BJ (cell line): Measurements from ENCODE around the gene SPOPL. TPM values are rescaled to one million over a fixed set of nuclear protein-coding genes. Genes with fewer than 3 reads are reported as not detected.

Experiments used
- CTCF ChIA-PET: fragments of 350-600 bp; formaldehyde crosslinking; extraction: SDS; loops from one replicate; lab custom pipeline; 2021; ENCODE audit warnings: antibody characterized with exemption, inconsistent platforms; lab: Yijun Ruan, JAX
- POLR2A ChIA-PET: fragments of 300-600 bp; sonication (Branson Sonifier 250); formaldehyde crosslinking; extraction: SDS; loops from one replicate; lab custom pipeline; 2021; ENCODE audit warnings: antibody characterized with exemption; lab: Charles Lee
- DNase-seq: peaks from one replicate; pipeline ENCODE4 v3.0.0-alpha.2; 2011; ENCODE audit warnings: low read depth
- H3K27me3 ChIP-seq: 2 replicates; pipeline ENCODE4 v1.6.0; 2011; ENCODE audit warnings: low read length; ENCODE audit not compliant: control insufficient read depth, insufficient read depth
- H3K36me3 ChIP-seq: 2 replicates; pipeline ENCODE4 v1.5.1; 2011; ENCODE audit warnings: low read length; ENCODE audit not compliant: control insufficient read depth, insufficient read depth
- H3K4me3 ChIP-seq: 2 replicates; pipeline ENCODE4 v1.5.1; 2011; ENCODE audit warnings: low read depth, mild to moderate bottlenecking, control low read depth, low read length
- CTCF ChIP-seq: IDR thresholded peaks from 2 replicates; pipeline ENCODE4 v1.5.1; 2011; ENCODE audit warnings: low read depth, mild to moderate bottlenecking, control low read depth, inconsistent platforms, low read length, moderate library complexity; ENCODE audit not compliant: insufficient read depth
- polyA plus RNA-seq: library from polyadenylated mRNA; depleted of rRNA; stranded (reverse); fragments of >200 nt; gene quantifications from 2 replicates; pipeline ENCODE4 v1.2.3, GENCODE V29; 2011

SPOPL gene
- polyA plus RNA-seq, 1 experiment, result 5.8 TPM

GRCh38 chr2:138610201-138610953, 108.8 kb downstream of the SPOPL start:
- ChIA-PET POLR2A (no interaction called here), CTCF (no interaction called here)
- no peak for DNase-seq
- Histone ChIP-seq H3K36me3 (no peaks in the 10 kb centered on the region), H3K27me3 (no peaks in the 10 kb centered on the region), H3K4me3 (no peak overlapping the region)
- no peak for TF ChIP-seq CTCF

- CTCF ChIA-PET, result no interaction called here
- no peak for TF ChIP-seq CTCF
- no peaks in the 10 kb centered on the region for H3K27me3 ChIP-seq
- no peaks in the 10 kb centered on the region for H3K36me3 ChIP-seq
- DNase-seq, result no peak
- H3K4me3 ChIP-seq, result no peak overlapping the region
- POLR2A ChIA-PET, result no interaction called here
Measured at GRCh38 chr2:138615257-138615656, 113.7 kb downstream of the SPOPL start.

- CTCF ChIA-PET, result interaction anchor here (0.6 to 0.8 kb wide), 2 partner anchors 15 to 20 kb away, joined by 3 read pairs; no protein-coding TSS in a partner anchor
- Histone ChIP-seq H3K36me3 (no peaks in the 10 kb centered on the region), H3K27me3 (no peaks in the 10 kb centered on the region), H3K4me3 (no peak overlapping the region)
- POLR2A ChIA-PET, result no interaction called here
- no peak for TF ChIP-seq CTCF
- no peak for DNase-seq
Measured at GRCh38 chr2:138617026-138617425, 115.5 kb downstream of the SPOPL start.

- Histone ChIP-seq H3K36me3 (no peaks in the 10 kb centered on the region), H3K4me3 (no peak overlapping the region), H3K27me3 (no peaks in the 10 kb centered on the region)
- TF ChIP-seq CTCF, result no peak
- POLR2A ChIA-PET, result no interaction called here
- CTCF ChIA-PET, result no interaction called here
- DNase-seq, result no peak
Measured at GRCh38 chr2:138618971-138619370, 117.4 kb downstream of the SPOPL start.

- Histone ChIP-seq H3K27me3 (no peaks in the 10 kb centered on the region), H3K36me3 (no peaks in the 10 kb centered on the region), H3K4me3 (no peak overlapping the region)
- no peak for DNase-seq
- POLR2A ChIA-PET, result no interaction called here
- no peak for TF ChIP-seq CTCF
- CTCF ChIA-PET, result no interaction called here
Measured at GRCh38 chr2:138620431-138620830, 118.9 kb downstream of the SPOPL start.
